Gastroesophageal sphincter (tissue), 4 donors: ENCODE measurements around the gene ALK. TPM values are rescaled to one million over a fixed set of nuclear protein-coding genes. Genes with fewer than 3 reads are reported as not detected.

ENCODE experiments used
- ATAC-seq: fragments of 150-250 bp; one replicate; pipeline ENCODE4 v1.9.1; 2016; ENCODE audit warnings: mild to moderate bottlenecking, moderate library complexity
- H3K27ac ChIP-seq, 4 donors: fragments of 200-600 bp; sonication (generic) in 3 of 4; 1 replicate in 3 of 4; 2 replicates in 1 of 4; pipeline ENCODE4 v1.5.1; 2016 to 2019
- H3K27me3 ChIP-seq: fragments of 200-600 bp; sonication (generic); one replicate; pipeline ENCODE4 v1.5.1; 2019
- H3K36me3 ChIP-seq, 2 donors: fragments of 200-600 bp; sonication (generic); one replicate each; pipeline ENCODE4 v1.5.1; 2019; ENCODE audit warnings: control low read depth in 1 of 2
- H3K4me1 ChIP-seq, 3 donors: fragments of 200-600 bp; sonication (generic); 1 replicate in 2 of 3; 2 replicates in 1 of 3; pipeline ENCODE4 v1.5.1; 2016 to 2019; ENCODE audit warnings: control low read depth in 2 of 3
- H3K4me3 ChIP-seq, 2 donors: fragments of 200-600 bp; sonication (generic); one replicate each; pipeline ENCODE4 v1.5.1; 2019; ENCODE audit warnings: mild to moderate bottlenecking in 1 of 2, moderate library complexity in 1 of 2
- H3K9me3 ChIP-seq, 3 donors: fragments of 200-600 bp; sonication (generic); one replicate each; pipeline ENCODE4 v1.5.1; 2017 to 2019; ENCODE audit warnings: control low read depth in 2 of 3
- CTCF ChIP-seq, 4 experiments: fragments of 200-600 bp in 2 of 4; fragments of 450-650 bp in 2 of 4; sonication (generic) in 1 of 4; IDR thresholded peaks; one replicate each; pipeline ENCODE4 v1.5.1; 2017 to 2019; ENCODE audit warnings: antibody characterized with exemption in 4 of 4, mild to moderate bottlenecking in 2 of 4, moderate library complexity in 2 of 4
- EP300 ChIP-seq: sonication (generic); formaldehyde crosslinking; IDR thresholded peaks from one replicate; pipeline ENCODE4 v1.6.1; 2017; ENCODE audit warnings: antibody characterized with exemption, mild to moderate bottlenecking
- POLR2A ChIP-seq, 2 donors: fragments of 450-650 bp; IDR thresholded peaks; one replicate each; pipeline ENCODE4 v1.6.1; 2017; ENCODE audit warnings: antibody characterized with exemption in 2 of 2, mild to moderate bottlenecking in 2 of 2, moderate library complexity in 1 of 2
- POLR2AphosphoS5 ChIP-seq: sonication (generic); formaldehyde crosslinking; IDR thresholded peaks from one replicate; pipeline ENCODE4 v1.6.1; 2017; ENCODE audit warnings: antibody characterized with exemption
- WGBS, 2 donors: methylation state at CpG; one replicate each; pipeline ENCODE4 v1.1.5; 2018; ENCODE audit warnings: low coverage in 1 of 2; 5-methylcytosine and 5-hydroxymethylcytosine counted together
- total RNA-seq, 4 donors: library from RNA; depleted of rRNA; stranded (reverse); fragments of >200 nt; gene quantifications; one replicate each; pipeline ENCODE4 v1.1.0, GENCODE V29; 2016

ALK gene
- total RNA-seq, 4 donors from 2014 or later: 0.94 to 1.6 (median 1.1) TPM

GRCh38 chr2:29743516-29743915, 177.9 kb downstream of the ALK start:
- Histone ChIP-seq H3K27ac (no peak overlapping the region), H3K27me3 (no peaks in the 10 kb centered on the region), H3K4me3 (no peak overlapping the region), H3K36me3 (no peaks in the 10 kb centered on the region), H3K9me3 (no peaks in the 10 kb centered on the region), H3K4me1 (no peaks in the 10 kb centered on the region)
- WGBS, 2 donors: 83 to 100% methylated on average over 2 to 3 of the region's 3 CpGs
- ATAC-seq: no peak
- TF ChIP-seq CTCF (IDR thresholded peaks at IDR 0.05) (no peak), POLR2A (IDR thresholded peaks at IDR 0.05) (no peak), EP300 (no peak), POLR2AphosphoS5 (no peak)

- Histone ChIP-seq H3K36me3 (no peaks in the 10 kb centered on the region), H3K9me3 (no peaks in the 10 kb centered on the region), H3K27me3 (no peaks in the 10 kb centered on the region), H3K4me1 (no peaks in the 10 kb centered on the region), H3K27ac (no peak overlapping the region), H3K4me3 (no peak overlapping the region)
- ATAC-seq: no peak
- 100% methylated on average over 1 of the region's 2 CpGs; no CpG with 5 or more reads in 1 of the 2 donors for WGBS, 2 donors
- TF ChIP-seq EP300 (no peak), POLR2A (IDR thresholded peaks at IDR 0.05) (no peak), CTCF (IDR thresholded peaks at IDR 0.05) (no peak), POLR2AphosphoS5 (no peak)
These were observed 178.7 kb downstream of the ALK start for GRCh38 chr2:29742656-29743055.

DNA sequence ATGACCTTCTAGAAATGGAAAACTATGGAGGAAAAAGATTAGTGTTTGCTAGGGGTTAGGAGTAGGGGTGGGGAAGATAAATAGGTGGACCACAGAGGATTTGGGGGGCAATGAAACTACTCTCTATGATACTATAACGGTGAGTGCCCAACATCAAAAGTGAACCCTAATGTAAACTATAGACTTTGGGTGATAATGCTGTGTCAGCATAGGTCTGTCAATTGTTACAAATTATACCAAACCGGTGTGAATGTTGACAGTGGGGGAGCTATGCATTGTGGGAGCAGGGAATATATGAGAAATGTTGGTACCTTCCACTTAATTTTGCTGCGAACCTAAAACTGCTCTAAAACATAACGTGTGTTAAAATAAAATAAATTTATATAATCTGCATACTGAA, 180.3 kb downstream of the ALK start:
- Histone ChIP-seq H3K27me3 (no peaks in the 10 kb centered on the region), H3K9me3 (no peaks in the 10 kb centered on the region), H3K36me3 (no peaks in the 10 kb centered on the region), H3K4me3 (no peak overlapping the region), H3K4me1 (no peaks in the 10 kb centered on the region), H3K27ac (no peak overlapping the region)
- TF ChIP-seq CTCF (IDR thresholded peaks at IDR 0.05) (no peak), EP300 (no peak), POLR2AphosphoS5 (no peak), POLR2A (IDR thresholded peaks at IDR 0.05) (no peak)
- no peak for ATAC-seq
- 69 to 85% methylated on average over 3 to 4 of the region's 4 CpGs for WGBS, 2 donors

GRCh38 chr2:29733965-29734364, 187.4 kb downstream of the ALK start:
- H3K4me3 ChIP-seq: no peak overlapping the region
- no peaks in the 10 kb centered on the region for H3K36me3 ChIP-seq
- H3K27ac ChIP-seq: no peak overlapping the region
- no peaks in the 10 kb centered on the region for H3K4me1 ChIP-seq
- 0 to 51% methylated on average over 1 to 4 of the region's 4 CpGs for WGBS, 2 donors
- no peaks in the 10 kb centered on the region for H3K9me3 ChIP-seq
- TF ChIP-seq POLR2AphosphoS5 (no peak), POLR2A (IDR thresholded peaks at IDR 0.05) (no peak), CTCF (IDR thresholded peaks at IDR 0.05) (no peak), EP300 (no peak)
- no peaks in the 10 kb centered on the region for H3K27me3 ChIP-seq
- no peak for ATAC-seq

- WGBS, 2 donors: 71 to 87% methylated on average over 1 of the region's 1 CpG
- Histone ChIP-seq H3K27ac (no peak overlapping the region), H3K36me3 (no peaks in the 10 kb centered on the region), H3K27me3 (no peaks in the 10 kb centered on the region), H3K4me1 (no peaks in the 10 kb centered on the region), H3K4me3 (no peak overlapping the region), H3K9me3 (no peaks in the 10 kb centered on the region)
- TF ChIP-seq POLR2A (IDR thresholded peaks at IDR 0.05): no peak
- no peak for TF ChIP-seq POLR2AphosphoS5
- no peak for TF ChIP-seq CTCF (IDR thresholded peaks at IDR 0.05)
- no peak for TF ChIP-seq EP300
- no peak for ATAC-seq
These were observed 188.2 kb downstream of the ALK start for GRCh38 chr2:29733213-29733612.
